ENCODE measurements around the gene UBE2N.
A peak's percentile ranks its signal among the peaks of the same experiment; 100 is the strongest.

UBE2N gene

GRCh38 chr12:93377252-93378195, 64.2 kb downstream of the UBE2N start, which contains the start of gene NUDT4:
Gene NUDT4 (plus strand): TSS chr12:93377925. CDS start chr12:93378323, 398 bp downstream.
- no peak for TF ChIP-seq EZH2 (IDR thresholded peaks at IDR 0.05)
- TF ChIP-seq FOXP2 (optimal IDR thresholded peaks at IDR 0.05; ENCODE audit: control extremely low read depth, extremely low read length, insufficient read depth): no peak
- TF ChIP-seq POLR2AphosphoS5 (IDR thresholded peaks at IDR 0.05; ENCODE audit: borderline replicate concordance, low read depth, low read length): peak; percentile 85
- Histone ChIP-seq H3K4me3 (peak within 1 kb of the TSS; percentile 99), H3K36me3 (ENCODE audit: insufficient read depth, low read length) (peaks cover 6% of the 10 kb centered on the region; the same call in 1 of the 2 replicates), H3K27ac (peak within 1 kb of the TSS; percentile 48), H3K9ac (ENCODE audit: insufficient read length) (peak within 1 kb of the TSS; percentile 85), H3K9me3 (ENCODE audit: low read depth, low read length) (no peaks in the 10 kb centered on the region)
- DNase-seq (ENCODE audit: low read depth, low spot score): peak; percentile 79

GRCh38 chr12:93376436-93377251, 65.1 kb downstream of the UBE2N start:
- peak overlapping the region; percentile 78 for H3K9ac ChIP-seq (ENCODE audit: insufficient read length)
- H3K36me3 ChIP-seq (ENCODE audit: insufficient read depth, low read length): peaks cover 4% of the 10 kb centered on the region; the same call in 1 of the 2 replicates
- H3K4me3 ChIP-seq: peak overlapping the region; percentile 97
- peak; percentile 18 for TF ChIP-seq FOXP2 (optimal IDR thresholded peaks at IDR 0.05; ENCODE audit: control extremely low read depth, extremely low read length, insufficient read depth)
- TF ChIP-seq POLR2AphosphoS5 (IDR thresholded peaks at IDR 0.05; ENCODE audit: borderline replicate concordance, low read depth, low read length): no peak; the same call in 1 of the 2 replicates
- TF ChIP-seq EZH2 (IDR thresholded peaks at IDR 0.05): no peak
- DNase-seq (ENCODE audit: low read depth, low spot score): peak; percentile 66
- no peaks in the 10 kb centered on the region for H3K9me3 ChIP-seq (ENCODE audit: low read depth, low read length)
- H3K27ac ChIP-seq: peak overlapping the region; percentile 5; the same call in 1 of the 2 replicates

GRCh38 chr12:93375906-93376305, 65.8 kb downstream of the UBE2N start:
- H3K9ac ChIP-seq (ENCODE audit: insufficient read length): no peak overlapping the region
- H3K4me3 ChIP-seq: peak overlapping the region; percentile 97
- TF ChIP-seq POLR2AphosphoS5 (IDR thresholded peaks at IDR 0.05; ENCODE audit: borderline replicate concordance, low read depth, low read length) (no peak), EZH2 (IDR thresholded peaks at IDR 0.05) (no peak), FOXP2 (optimal IDR thresholded peaks at IDR 0.05; ENCODE audit: control extremely low read depth, extremely low read length, insufficient read depth) (no peak)
- no peaks in the 10 kb centered on the region for H3K9me3 ChIP-seq (ENCODE audit: low read depth, low read length)
- H3K27ac ChIP-seq: no peak overlapping the region
- peaks cover 4% of the 10 kb centered on the region; the same call in 1 of the 2 replicates for H3K36me3 ChIP-seq (ENCODE audit: insufficient read depth, low read length)
- no peak for DNase-seq (ENCODE audit: low read depth, low spot score)

GRCh38 chr12:93373961-93374656, 67.6 kb downstream of the UBE2N start:
- Histone ChIP-seq H3K9me3 (ENCODE audit: low read depth, low read length) (no peaks in the 10 kb centered on the region), H3K4me3 (0 out of 2 replicates have a peak overlapping the region, but pooled peaks have one; percentile 16), H3K27ac (0 out of 2 replicates have a peak overlapping the region, but pooled peaks have one; percentile 45), H3K36me3 (ENCODE audit: insufficient read depth, low read length) (peaks cover 4% of the 10 kb centered on the region; the same call in 1 of the 2 replicates), H3K9ac (ENCODE audit: insufficient read length) (peak overlapping the region; percentile 19)
- DNase-seq (ENCODE audit: low read depth, low spot score): no peak
- TF ChIP-seq POLR2AphosphoS5 (IDR thresholded peaks at IDR 0.05; ENCODE audit: borderline replicate concordance, low read depth, low read length): no peak

GRCh38 chr12:93370947-93371346, 70.8 kb downstream of the UBE2N start:
- H3K9me3 ChIP-seq (ENCODE audit: low read depth, low read length): no peaks in the 10 kb centered on the region
- no peak overlapping the region for H3K27ac ChIP-seq
- H3K36me3 ChIP-seq (ENCODE audit: insufficient read depth, low read length): no peaks in the 10 kb centered on the region
- no peak overlapping the region for H3K9ac ChIP-seq (ENCODE audit: insufficient read length)
- TF ChIP-seq POLR2AphosphoS5 (IDR thresholded peaks at IDR 0.05; ENCODE audit: borderline replicate concordance, low read depth, low read length) (no peak), EZH2 (IDR thresholded peaks at IDR 0.05) (no peak), FOXP2 (optimal IDR thresholded peaks at IDR 0.05; ENCODE audit: control extremely low read depth, extremely low read length, insufficient read depth) (no peak)
- no peak overlapping the region for H3K4me3 ChIP-seq
- no peak for DNase-seq (ENCODE audit: low read depth, low spot score)

GRCh38 chr12:93369505-93369904, 72.2 kb downstream of the UBE2N start:
- no peak overlapping the region for H3K9ac ChIP-seq (ENCODE audit: insufficient read length)

GRCh38 chr12:93368766-93369165, 73.0 kb downstream of the UBE2N start:
- Histone ChIP-seq H3K36me3 (ENCODE audit: insufficient read depth, low read length) (no peaks in the 10 kb centered on the region), H3K9ac (ENCODE audit: insufficient read length) (no peak overlapping the region), H3K27ac (no peak overlapping the region), H3K4me3 (no peak overlapping the region), H3K9me3 (ENCODE audit: low read depth, low read length) (no peaks in the 10 kb centered on the region)
- TF ChIP-seq EZH2 (IDR thresholded peaks at IDR 0.05): no peak
- DNase-seq (ENCODE audit: low read depth, low spot score): no peak

More at GRCh38 chr12:93369505-93369904, 72.2 kb downstream of the UBE2N start:
- Histone ChIP-seq H3K4me3 (no peak overlapping the region), H3K27ac (no peak overlapping the region), H3K36me3 (ENCODE audit: insufficient read depth, low read length) (no peaks in the 10 kb centered on the region), H3K9me3 (ENCODE audit: low read depth, low read length) (no peaks in the 10 kb centered on the region)
- no peak for DNase-seq (ENCODE audit: low read depth, low spot score)
- TF ChIP-seq POLR2AphosphoS5 (IDR thresholded peaks at IDR 0.05; ENCODE audit: borderline replicate concordance, low read depth, low read length): no peak
- TF ChIP-seq FOXP2 (optimal IDR thresholded peaks at IDR 0.05; ENCODE audit: control extremely low read depth, extremely low read length, insufficient read depth): no peak
- TF ChIP-seq EZH2 (IDR thresholded peaks at IDR 0.05): no peak

All from SK-N-MC (cell line).